D721Med (cell line): ENCODE results near the gene ADAMTS17.

Source experiments
- DNase-seq: peaks from one replicate; pipeline ENCODE4 v3.0.0; 2011; ENCODE audit warnings: low spot score; ENCODE audit not compliant: insufficient read length
- FAIRE-seq: peaks from 2 replicates; lab custom pipeline; 2011; peaks lifted over from hg19 to GRCh38; lab: Jason Lieb, UNC
- CTCF ChIP-seq: IDR thresholded peaks from 2 replicates; pipeline ENCODE4 v1.5.1; 2012; ENCODE audit warnings: mild to moderate bottlenecking, control low read depth; ENCODE audit not compliant: insufficient read depth; ENCODE audit errors: missing control alignments

Gene ADAMTS17

GRCh38 chr15:100301910-100302431, 39.8 kb downstream of the ADAMTS17 start:
- no peak for FAIRE-seq
- TF ChIP-seq CTCF, result no peak
- no peak for DNase-seq

GRCh38 chr15:100298257-100298656, 43.5 kb downstream of the ADAMTS17 start:
- FAIRE-seq (no peak), DNase-seq (no peak)
- TF ChIP-seq CTCF, result no peak

GRCh38 chr15:100297812-100298211, 44.0 kb downstream of the ADAMTS17 start:
- no peak for TF ChIP-seq CTCF
- no peak for DNase-seq

GRCh38 chr15:100295939-100296565, 45.7 kb downstream of the ADAMTS17 start:
- TF ChIP-seq CTCF, result no peak
- DNase-seq, result no peak
- FAIRE-seq, result no peak

More at GRCh38 chr15:100297812-100298211, 44.0 kb downstream of the ADAMTS17 start:
- FAIRE-seq, result no peak

- no peak for DNase-seq
- FAIRE-seq, result no peak
- no peak for TF ChIP-seq CTCF
Observed at GRCh38 chr15:100292010-100292409, 49.8 kb downstream of the ADAMTS17 start.

GRCh38 chr15:100291106-100291505, 50.7 kb downstream of the ADAMTS17 start:
- DNase-seq, result no peak
- TF ChIP-seq CTCF, result no peak
- no peak for FAIRE-seq

GRCh38 chr15:100285641-100286295, 56.0 kb downstream of the ADAMTS17 start:
- FAIRE-seq, result no peak
- TF ChIP-seq CTCF, result no peak
- DNase-seq, result no peak
